HPDE6-E6E7 (cell line): ENCODE measurements around the gene RAMACL.

Experiments used
- DNase-seq: peaks from one replicate; pipeline ENCODE4 v3.0.0; 2011; ENCODE audit warnings: missing footprints; ENCODE audit errors: extremely low spot score

The RAMACL gene

DNA sequence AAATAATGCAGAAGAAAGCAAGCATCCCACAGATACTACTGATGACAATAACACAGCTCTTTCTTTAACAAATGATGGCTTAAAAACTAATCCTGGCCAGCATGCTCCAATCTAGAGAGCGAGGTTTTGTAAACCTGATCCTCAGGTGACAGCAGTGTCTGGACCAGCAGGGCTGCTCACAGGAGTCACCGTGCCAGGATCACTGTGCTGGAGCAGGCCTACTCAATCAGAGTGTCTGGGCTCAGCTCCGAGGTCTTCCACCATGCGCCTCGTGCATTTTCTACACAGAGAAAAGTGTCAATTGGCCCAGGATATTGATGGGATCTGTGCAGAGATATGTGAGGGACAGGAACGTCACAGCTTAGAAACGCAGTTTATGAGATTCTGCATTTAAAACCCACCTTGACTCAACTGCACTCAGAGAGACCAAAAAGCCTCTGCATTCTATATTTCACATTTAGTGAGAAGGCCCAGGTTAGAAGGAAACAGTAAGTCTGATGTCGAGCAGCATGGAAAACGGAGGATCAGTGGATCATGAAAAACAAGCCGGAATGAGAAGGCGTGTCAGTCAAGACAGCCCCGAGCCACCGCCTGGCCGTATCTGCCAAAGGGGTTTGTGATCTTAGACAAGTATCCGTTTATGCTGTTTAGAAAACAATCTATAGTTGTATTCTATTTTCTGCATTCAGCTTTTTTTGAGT, 7.8 kb downstream of the RAMACL start:
- no peak for DNase-seq

DNA sequence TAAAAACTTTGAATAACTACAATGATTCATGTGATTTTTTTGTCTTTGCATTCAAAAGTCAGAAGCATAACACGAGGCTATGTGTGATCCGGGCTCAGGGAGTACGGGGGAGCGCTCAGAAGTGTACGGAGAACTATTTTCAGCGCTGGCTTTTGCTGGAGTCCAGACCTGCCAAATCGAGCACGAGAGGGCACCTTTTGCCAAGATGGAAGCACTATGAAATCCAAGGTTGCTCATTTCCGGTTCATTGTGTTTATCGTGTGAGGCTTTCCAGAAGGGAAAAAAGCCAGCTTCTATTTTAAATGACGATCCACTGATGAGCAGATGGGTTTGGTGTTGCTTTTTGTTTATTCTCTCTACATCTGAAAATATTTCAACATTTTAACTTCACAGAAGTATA, 11.3 kb downstream of the RAMACL start:
- DNase-seq: no peak

DNA sequence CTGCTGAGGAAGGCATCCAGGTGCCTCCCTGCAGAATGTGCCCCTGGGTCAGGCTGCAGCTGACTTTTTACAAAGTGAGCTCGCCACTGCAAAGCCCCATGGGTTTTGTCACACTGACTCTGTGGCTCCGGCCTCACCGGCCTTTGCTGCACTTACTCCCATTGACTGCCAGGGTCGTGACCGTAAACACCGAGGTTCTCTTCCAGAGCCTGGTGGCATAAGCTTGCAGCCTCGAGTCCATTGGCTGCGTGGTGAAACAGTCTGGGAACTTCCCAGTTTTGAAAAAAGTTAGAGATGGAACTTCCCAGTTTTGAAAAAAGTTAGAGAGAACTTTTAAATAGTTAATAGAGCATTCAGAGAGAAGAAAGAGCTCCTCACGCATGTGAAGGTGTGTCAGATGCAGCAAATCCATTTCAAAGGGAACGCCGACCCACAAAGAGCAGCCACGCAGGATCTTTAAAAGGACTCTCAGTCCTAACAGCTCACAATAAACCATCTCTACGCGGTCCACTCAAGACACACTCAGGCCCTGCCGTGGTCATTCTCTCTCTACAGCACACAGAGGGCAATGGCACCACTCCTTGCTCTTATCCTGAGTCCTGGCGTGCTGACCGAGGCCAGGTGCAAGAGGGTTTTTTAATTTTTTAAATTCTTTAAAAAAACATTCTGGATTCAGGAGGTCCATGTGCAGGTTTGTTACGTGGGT, 12.8 kb downstream of the RAMACL start:
- DNase-seq: no peak

DNA sequence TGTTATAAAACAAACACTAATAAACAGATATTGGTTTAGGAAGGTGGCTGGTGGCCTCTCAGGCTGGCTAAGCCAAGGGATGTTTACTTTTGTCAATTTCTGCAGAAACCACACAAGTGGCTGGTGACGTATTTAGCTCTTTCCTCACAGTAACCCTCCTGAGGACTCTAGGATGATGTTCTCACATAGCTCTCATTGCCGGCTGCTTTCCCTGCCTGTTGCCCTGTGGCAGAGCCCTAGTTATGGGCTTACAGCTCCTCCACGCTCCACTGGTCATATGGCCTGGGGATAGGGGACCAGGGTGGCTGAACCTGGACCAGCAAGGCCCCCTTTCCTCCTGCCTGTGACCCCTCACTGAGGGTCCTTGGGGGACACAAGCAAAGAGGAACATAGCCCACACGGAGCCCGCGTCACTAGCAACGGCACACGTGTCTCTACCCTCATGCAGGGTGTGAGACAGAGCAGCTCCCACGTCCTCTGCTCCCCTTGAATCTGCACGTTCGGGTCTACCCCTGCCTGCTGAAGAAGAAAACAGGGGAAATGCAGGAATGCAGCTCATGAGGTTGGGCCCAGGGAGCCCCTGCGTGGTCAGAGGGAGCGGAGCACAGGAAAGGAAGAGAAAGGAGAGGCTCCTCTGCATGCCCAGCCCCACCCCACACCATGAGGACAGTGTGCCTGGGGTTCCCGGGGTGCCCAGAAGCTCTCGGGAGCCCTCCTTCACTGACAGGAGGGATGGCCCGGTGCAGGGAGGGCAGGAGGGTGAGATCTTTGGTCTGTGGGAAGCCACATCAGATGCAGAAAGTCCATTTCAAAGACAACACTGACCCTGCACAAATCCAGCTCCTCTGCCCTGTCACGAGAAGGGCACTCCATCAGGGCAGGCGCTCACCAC, 13.9 kb downstream of the RAMACL start:
- no peak for DNase-seq

DNA sequence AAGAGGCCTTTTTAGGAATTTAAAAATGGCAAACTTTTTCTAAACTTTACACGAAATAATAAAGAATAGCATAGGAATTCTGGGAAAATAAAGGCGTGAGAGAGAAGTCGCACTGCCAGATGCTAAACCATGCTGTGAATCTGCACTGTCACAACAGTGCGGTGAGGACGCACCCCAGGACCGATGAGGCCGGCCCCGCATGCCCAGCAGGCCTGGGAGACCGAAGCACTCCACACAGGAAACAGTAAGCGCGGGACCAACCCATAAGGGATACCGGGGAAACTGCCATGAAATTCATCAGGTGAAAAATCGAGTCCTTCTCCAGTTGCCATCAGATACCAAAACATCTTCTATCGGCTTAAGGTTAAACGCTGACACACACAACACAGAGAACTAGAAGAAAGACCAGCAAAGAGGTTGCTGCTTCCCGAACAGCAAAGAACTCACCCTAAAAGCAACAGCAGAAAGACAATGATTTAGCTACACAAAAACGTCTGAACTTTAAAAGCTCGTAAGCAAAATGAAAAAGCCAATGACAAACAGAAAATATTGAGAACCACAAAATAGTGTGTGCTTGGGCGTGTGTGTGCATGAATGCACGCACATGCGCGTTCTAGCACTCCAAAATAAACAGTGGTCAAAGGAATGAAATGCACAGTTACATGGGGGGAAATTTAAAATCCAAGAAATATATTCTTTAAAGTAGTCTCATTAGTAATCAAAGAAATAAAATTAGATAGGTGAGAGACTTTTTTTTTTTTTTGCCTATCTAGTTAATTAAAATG, 15.4 kb downstream of the RAMACL start:
- DNase-seq: no peak

DNA sequence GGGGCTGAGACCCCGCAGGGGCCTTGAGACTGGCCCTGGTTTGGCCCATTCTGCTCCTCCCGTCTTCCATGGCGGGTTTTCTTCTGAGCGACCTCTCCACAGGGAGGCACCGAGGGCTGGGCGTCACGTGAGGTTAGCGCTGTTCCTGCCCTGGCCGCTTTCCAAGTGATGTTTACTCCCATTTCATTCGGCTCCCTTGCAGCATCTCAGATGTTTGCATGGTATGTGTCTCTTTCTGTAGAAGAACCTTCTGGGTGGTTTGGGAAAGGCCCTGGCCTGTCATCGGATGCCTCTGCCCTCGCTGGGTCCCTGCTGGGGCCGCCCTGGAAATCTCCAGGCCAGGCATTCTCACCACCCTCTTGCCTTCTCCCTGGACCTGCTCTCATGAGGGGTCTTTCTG, 17.3 kb downstream of the RAMACL start:
- DNase-seq: no peak

DNA sequence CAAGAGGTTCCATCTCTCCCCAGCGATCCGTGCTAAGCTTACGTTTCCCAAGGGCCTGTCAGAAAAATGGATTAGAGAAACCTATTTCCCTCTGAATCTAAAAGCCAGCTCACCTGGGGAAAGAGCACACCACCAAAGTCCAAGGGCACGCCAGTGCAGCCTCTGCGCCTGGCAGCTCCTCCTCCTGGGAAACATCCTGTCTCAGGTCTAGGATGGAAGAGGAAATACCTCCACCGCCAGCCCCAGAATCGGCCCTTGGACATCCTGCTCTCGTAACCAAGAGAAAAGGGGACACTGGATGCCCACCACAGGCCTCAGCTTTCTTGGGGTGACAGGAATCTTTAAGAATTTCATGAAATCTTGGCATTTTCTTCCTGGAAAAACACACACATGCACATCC, 18.7 kb downstream of the RAMACL start:
- no peak for DNase-seq

DNA sequence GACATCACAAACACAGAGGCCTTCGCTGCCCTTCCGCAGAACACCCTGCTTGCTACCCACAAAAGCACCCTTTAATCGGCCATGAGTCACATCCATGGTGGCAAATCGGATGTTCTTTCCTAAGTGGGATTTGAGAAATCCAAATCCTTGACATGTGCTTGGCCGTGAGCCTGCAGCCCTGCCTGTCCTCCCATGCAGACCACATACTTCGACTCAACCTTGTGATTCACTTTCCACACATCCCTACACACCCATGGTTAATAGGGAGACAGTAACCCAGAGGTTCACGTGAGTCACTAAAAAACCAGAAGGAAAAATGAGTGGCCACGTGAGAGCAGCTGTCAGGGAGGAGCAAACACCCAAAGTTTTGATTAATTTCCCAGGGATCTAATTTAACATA, 19.4 kb downstream of the RAMACL start:
- DNase-seq: peak; percentile 74

DNA sequence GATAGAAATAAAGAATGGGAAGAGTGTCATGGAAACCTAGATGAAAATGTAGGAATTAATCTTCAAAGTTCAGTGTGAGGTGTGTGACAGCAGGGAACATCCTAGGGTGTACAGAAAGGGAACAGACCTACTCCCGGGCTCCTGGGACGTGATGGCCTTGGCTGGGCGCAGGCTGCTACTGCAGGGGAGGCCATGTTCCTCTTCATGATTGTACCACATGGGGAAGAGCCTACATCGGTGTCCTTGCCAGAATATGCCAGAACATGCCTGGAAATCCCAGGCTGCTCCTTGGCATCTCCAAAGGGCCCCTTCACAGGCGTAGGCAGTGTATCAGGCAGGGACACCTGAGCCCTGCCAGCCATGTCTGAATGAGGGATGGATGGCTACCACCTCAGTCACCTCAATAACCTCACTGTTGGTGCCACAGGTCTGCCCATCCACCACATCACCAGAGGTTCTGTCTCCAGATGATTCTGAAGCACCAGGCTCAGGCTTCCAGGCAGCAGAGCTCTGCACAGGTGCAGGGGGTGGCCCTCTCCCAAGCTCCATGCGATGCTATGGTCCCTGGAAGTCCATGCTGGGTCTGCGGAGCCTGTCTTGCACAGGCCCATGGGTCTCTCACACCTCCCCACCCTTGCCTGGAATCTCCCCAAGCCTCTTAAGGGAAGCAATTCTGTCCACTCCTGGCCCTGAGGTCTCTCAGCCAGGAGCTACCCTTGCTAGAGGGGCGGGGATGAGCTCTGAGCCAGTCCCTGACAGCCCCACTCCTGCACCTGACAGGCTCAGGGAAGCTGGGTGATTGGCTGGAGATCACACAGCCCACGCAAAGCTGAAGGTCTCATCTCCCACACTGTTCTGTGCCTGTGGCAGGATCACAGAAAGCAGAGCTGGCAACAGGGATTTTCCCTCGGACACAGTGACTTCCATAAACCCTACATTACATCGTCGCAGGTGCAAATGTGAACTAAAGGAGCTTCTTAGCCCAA, 20.2 kb downstream of the RAMACL start:
- no peak for DNase-seq

DNA sequence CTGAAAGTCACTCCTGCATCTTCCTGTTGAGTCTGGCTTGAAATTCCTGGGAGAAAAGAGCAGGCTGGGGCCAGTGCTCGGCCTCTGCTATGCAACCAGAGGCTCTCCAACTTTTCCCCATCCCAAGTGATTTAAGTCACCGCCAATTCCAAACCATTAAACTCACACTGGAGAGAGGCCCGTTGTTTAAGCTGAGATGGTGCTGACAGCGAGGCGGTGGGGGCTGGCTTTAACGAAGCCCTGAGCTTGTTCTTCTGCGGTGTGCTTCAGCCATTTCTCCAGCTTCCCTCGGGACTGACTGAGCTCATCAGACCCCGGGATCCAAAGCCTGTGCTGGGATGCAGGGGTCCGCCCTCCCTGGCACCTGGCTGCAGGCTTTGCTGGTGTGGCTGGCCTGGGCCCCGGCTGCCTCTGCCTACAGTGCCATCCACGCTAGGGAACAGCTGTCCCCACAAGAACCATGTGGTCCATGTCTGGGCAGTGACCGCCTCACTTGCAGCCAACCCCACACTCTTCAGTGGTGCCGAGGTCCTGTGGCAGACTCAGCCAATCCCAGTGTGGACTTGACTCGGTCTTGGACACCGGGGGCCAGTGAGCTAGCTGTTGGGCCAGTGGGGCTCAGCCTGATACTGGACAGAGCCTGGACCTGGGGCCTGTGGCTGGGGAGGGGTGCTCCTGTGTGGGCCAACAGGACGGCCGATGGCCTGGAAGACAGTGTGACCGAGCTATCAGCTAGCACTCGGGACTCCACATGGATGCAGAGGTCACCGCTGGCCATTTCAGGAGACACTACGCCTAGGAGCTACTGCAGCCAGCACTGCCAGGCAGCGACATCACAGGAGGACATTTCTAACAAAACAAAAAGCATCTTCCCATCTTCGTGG, 21.2 kb downstream of the RAMACL start:
- DNase-seq: no peak

DNA sequence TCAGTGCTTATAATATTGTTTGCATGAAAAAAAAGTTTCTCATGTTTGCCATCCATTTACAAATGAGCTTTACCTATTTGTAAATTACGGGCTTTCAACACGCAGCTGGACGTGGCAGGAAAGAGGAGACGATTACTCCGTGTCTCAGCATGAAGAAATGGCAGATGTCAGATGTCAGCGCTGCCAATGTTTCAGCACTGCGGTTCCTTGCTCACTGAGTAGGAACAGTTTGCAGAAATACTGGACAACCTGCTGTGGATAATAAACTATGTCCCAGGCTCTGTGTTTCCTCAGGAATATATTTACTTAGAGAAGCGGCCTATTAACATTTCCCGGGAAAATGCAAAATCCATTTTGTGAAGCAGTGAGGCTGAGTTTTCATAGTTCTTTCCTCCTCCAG, 22.7 kb downstream of the RAMACL start:
- no peak for DNase-seq

DNA sequence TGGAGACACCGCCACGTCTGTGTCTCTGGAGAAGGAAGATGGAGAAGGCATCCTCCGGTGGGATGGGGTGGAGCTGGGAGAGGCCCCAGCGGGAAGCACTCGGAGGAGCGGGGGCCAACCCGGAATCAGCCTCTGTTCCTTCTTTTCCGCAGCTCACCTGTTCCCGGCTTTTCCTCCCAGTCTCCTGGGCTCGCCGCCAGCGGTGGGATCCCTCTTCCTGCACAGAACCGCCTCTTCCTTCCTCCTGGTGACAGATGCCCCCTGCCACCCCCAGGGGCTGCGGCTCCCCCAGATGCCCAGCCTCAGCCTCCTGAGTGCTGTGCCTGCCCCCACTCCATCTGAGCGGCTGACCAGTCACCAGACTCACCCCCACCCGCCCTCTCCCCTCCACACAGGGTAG, 23.3 kb downstream of the RAMACL start:
- DNase-seq: no peak

DNA sequence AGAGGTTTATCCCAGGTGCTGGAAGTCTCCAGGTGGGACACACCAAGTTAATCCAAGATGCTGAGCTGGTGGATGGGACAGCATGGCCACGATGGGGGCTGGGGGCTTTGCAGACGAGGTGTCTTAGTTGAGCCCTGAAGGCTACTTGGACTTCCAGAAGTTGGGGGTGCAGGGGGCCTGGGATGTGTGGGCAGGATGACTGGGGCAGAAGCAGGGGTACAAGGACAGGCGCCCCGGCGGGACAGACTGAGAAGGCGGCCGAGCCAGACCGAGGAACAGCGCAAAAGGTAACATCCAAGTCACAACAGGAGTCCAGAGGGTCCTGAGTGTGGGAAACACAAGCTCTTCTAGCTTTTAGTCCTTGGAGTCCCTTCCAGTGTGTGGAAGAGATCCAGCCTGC, 23.8 kb downstream of the RAMACL start:
- no peak for DNase-seq

DNA sequence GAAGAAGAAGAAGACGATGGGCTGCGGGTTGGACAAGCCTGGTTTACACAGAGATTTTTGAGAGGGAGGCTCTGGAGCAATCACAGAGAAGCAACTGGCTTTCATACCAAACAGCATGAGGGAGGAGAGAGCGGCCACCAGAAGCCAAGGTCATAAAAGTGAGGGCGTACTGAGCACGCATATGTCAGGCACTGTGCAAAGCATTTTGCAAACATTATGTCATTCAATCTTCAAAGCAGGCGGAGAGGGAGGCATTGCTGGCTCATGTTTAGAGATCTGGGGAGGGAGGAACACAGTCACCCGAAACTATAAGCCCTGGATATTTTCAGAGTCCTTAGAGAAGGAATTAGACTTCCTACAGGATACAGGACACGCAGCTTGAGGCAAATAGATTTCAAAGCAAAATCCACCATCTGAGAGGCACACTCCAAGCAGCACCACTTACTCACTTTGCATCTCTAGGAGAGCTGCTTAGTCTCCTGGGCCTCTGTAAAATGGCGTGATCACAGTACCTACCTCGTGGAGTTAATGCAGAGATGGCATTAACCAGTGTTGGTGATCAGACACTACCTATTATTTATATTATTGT, 24.6 kb downstream of the RAMACL start:
- no peak for DNase-seq

DNA sequence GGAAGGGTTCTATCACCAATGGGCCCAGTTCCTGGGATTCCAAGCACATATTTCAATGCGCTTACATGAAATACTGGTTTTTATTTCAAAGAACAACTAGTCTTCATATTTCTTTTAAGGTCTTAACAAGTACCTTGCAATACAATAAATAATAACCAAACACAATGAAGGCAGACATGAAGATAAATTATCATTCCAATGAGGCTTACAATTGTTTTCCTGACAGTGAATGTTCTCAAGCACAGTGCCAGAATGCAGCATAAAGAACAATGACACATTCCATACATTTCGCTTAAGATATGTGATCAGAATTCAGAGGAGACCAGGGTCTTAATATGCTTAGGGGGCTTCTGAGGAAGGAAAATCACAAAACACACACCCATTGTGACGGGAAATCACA, 26.3 kb downstream of the RAMACL start:
- no peak for DNase-seq

DNA sequence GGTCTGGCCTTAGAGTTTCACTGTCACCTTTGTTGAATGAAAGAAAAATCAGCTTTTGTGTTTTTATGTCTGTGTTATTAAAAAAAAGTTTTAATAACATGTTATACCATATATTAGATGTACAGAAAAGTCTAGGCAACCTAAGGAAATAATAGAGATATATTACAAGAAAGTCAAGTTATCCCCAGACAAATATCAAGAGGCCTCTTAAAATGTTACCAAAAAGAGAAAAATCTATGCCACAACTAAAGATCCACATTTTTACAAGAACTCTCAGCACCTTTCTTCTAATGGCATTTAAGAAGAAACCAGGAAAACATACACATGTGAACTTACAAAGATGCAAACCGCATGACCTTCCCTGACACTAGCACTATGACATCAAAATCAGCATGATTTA, 26.8 kb downstream of the RAMACL start:
- DNase-seq: no peak

DNA sequence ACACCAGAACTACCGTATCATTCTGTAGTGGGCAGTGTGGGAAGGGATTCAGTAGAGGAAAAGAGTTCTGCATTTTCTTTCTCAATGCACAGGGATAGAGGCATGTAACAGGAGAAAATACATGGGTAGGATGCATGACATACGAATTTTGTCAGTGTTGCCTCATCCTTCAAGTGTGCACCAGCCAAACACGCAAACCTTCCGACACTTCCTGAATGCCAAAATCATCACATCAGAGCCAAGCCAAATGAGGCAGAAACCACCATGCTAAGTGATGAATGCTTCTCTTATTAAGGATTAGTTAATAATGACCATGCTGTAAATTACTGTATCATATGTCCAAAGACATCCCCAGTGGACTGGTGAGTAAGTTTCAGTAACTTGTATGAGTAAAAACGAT, 27.3 kb downstream of the RAMACL start:
- DNase-seq: no peak

DNA sequence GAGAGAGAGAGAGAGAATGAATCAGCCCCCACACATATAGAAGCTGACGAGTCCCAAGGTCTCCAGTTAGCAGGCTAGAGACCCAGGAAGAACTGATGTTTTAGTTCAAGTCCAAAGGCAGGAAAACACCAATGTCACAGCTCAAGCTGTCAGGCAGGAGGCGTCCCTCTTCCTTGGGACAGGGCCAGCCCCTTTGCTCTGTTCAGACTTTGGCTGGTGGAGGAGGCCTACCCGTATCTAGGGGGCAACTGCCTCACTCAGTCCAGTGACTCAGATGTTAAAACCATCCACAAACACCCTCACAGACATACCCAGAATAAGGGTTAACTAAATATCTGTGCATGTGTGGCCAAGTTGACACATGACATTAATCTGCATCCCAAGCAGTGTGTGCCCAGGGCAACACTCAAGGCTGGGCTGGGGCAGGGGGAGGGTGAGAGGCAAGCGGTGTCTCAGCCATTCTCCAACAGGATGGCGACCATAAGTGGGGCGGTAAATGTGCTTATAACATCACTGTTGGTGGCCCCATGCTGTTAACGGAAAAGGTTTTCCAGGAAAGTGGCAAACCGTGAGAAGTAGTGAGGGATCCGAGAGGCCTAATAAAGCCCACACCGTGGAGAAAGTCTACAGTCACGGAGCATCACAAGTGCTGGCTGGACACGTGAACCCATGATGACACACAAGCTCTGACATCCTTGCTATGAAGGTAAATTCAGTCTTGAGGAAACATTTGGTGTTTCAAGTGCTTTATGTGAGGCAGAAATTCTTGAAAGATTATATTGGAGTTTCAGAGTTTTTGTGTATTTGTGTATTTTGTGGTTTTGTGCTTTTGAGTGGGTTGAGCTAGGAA, 28.1 kb downstream of the RAMACL start:
- no peak for DNase-seq
